ENCODE measurements around the gene ENTREP3.

GRCh38 chr1:155227261-155228095 is 27.8 kb downstream of the ENTREP3 start:
- TF ChIP-seq POLR2A (IDR thresholded peaks at IDR 0.05) = peak; percentile 20 to 82
- TF ChIP-seq, protein P1, sequence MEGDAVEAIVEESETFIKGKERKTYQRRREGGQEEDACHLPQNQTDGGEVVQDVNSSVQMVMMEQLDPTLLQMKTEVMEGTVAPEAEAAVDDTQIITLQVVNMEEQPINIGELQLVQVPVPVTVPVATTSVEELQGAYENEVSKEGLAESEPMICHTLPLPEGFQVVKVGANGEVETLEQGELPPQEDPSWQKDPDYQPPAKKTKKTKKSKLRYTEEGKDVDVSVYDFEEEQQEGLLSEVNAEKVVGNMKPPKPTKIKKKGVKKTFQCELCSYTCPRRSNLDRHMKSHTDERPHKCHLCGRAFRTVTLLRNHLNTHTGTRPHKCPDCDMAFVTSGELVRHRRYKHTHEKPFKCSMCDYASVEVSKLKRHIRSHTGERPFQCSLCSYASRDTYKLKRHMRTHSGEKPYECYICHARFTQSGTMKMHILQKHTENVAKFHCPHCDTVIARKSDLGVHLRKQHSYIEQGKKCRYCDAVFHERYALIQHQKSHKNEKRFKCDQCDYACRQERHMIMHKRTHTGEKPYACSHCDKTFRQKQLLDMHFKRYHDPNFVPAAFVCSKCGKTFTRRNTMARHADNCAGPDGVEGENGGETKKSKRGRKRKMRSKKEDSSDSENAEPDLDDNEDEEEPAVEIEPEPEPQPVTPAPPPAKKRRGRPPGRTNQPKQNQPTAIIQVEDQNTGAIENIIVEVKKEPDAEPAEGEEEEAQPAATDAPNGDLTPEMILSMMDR (IDR thresholded peaks at IDR 0.05) = no peak

Measured in thyroid gland (tissue), 4 donors.